Uterus (tissue), 4 donors: ENCODE results near the gene SLIT3. TPM values are rescaled to one million over a fixed set of nuclear protein-coding genes. Genes with fewer than 3 reads are reported as not detected.

Experiments used
- DNase-seq, 2 donors: peaks; one replicate each; pipeline ENCODE4 v3.0.0-alpha.2; 2019 to 2020
- H3K27ac ChIP-seq, 2 donors: fragments of 200-600 bp; sonication (generic); 1 replicate in 1 of 2; 2 replicates in 1 of 2; pipeline ENCODE4 v1.5.1; 2016 to 2018
- H3K27me3 ChIP-seq, 2 donors: fragments of 200-600 bp; sonication (generic); one replicate each; pipeline ENCODE4 v1.5.1; 2018 to 2019; ENCODE audit warnings: control low read depth in 1 of 2
- H3K36me3 ChIP-seq, 2 donors: fragments of 200-600 bp; sonication (generic); one replicate each; pipeline ENCODE4 v1.5.1; 2019; ENCODE audit warnings: control low read depth in 1 of 2
- H3K4me1 ChIP-seq, 2 donors: fragments of 200-600 bp; sonication (generic); one replicate each; pipeline ENCODE4 v1.5.1; 2018 to 2019; ENCODE audit warnings: control low read depth in 1 of 2
- H3K4me3 ChIP-seq, 2 donors: fragments of 200-600 bp; sonication (generic); 1 replicate in 1 of 2; 2 replicates in 1 of 2; pipeline ENCODE4 v1.5.1; 2018 to 2019; ENCODE audit warnings: mild to moderate bottlenecking in 1 of 2
- H3K9me3 ChIP-seq, 2 donors: fragments of 200-600 bp; sonication (generic); one replicate each; pipeline ENCODE4 v1.5.1; 2019; ENCODE audit warnings: control low read depth in 1 of 2
- CTCF ChIP-seq, 4 experiments: fragments of 200-600 bp in 2 of 4; fragments of 450-650 bp in 2 of 4; sonication (generic) in 2 of 4; IDR thresholded peaks; one replicate each; pipeline ENCODE4 v1.5.1; 2016 to 2019; ENCODE audit warnings: antibody characterized with exemption in 4 of 4, mild to moderate bottlenecking in 2 of 4, moderate library complexity in 1 of 4
- POLR2A ChIP-seq, 2 donors: fragments of 450-650 bp; IDR thresholded peaks; one replicate each; pipeline ENCODE4 v1.6.1; 2016; ENCODE audit warnings: antibody characterized with exemption in 2 of 2, mild to moderate bottlenecking in 1 of 2, moderate library complexity in 1 of 2
- intact Hi-C: fragments of 100-400 bp; cut with DNase I; formaldehyde crosslinking; loops from one replicate; pipeline ENCODE4 v1.15.1; 2023; ENCODE audit warnings: low total_unique reads
- total RNA-seq, 4 donors: library from RNA; depleted of rRNA in 3 of 4; stranded (reverse); fragments of >200 nt in 3 of 4; gene quantifications; one replicate each; pipeline versions ENCODE4 v1.1.0 to v1.2.4, GENCODE V29; 2014 to 2023
- donor health status: DM: yes; HTN: yes; CAD: no.

The SLIT3 gene
- total RNA-seq, 4 donors from 2014 or later = 9.4 to 62.2 (median 28.1) TPM

DNA sequence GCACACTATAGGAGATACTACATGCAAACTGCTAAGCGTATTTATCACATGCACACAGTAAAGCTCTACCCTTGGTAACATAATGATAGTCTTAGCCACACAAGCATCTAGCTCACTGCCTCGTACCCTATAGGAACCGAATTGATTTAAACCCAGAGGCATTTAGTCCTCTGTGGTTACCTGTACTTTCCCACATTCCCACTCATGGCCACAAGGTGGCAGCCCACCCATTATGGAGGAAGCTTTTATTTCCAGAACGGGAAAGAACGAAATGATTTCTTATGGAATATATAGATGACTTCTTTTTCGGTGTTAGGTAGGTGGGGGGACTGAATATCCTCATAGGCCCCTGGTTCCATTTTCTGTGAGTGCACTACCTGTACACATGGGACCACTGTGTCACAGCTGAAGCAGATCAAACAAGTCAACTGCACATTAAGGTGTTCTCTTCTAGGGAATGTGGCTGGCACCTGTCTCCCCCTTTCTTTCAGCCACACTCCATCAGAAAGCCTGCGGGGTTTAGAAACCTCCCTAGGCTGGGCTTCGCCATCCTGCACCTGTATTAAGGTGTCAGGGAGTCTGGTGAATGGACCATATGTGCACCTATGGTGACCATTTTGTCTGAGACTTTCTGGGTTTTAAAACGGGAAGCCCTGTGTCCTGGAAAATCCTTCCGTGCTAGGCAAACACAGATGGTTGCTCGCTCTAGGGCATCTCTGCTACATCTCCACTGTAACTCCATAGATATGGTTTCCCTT lies 313.2 kb downstream of the SLIT3 start:
- Histone ChIP-seq H3K4me1 (no peaks in the 10 kb centered on the region), H3K27me3 (no peaks in the 10 kb centered on the region), H3K27ac (no peak overlapping the region), H3K9me3 (no peaks in the 10 kb centered on the region), H3K36me3 (no peaks in the 10 kb centered on the region), H3K4me3 (no peak overlapping the region)
- TF ChIP-seq CTCF (IDR thresholded peaks at IDR 0.05) = peak; percentile 81 to 92 (median 87)
- TF ChIP-seq POLR2A (IDR thresholded peaks at IDR 0.05) = no peak
- peak; percentile 74 to 77 for DNase-seq
- intact Hi-C loops = no loop called here

GRCh38 chr5:168985454-168985853 lies 315.5 kb downstream of the SLIT3 start:
- Histone ChIP-seq H3K27me3 (no peaks in the 10 kb centered on the region), H3K9me3 (no peaks in the 10 kb centered on the region), H3K27ac (no peak overlapping the region), H3K4me3 (no peak overlapping the region), H3K36me3 (no peaks in the 10 kb centered on the region), H3K4me1 (no peaks in the 10 kb centered on the region)
- TF ChIP-seq CTCF (IDR thresholded peaks at IDR 0.05) (no peak), POLR2A (IDR thresholded peaks at IDR 0.05) (no peak)
- intact Hi-C loops = no loop called here
- DNase-seq = no peak

DNA sequence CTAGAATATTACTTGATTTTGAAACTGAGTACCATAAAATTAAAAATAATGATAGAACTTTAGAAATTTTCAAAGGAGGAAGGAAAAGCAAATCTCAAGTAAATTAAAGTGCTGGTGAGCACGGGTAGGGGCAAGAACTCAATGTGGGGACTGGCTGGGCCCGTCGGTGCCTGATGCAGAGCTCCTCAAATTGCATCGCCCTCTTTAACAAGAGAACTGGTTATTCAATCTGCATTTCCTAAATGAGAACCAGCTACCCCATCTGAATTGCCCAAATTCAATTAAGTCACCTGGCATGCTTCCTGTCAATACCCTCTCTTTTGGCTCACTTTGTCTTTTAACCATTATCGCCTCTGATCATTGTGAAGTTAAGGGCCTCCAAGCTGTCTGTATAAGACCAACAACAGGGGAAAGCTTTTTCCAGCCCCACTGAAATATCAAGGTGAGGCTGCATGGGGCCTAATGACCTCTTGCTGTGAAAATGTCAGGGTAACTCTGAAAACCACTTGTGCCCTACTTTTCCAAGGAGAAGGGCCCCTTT lies 316.7 kb downstream of the SLIT3 start:
- H3K4me3 ChIP-seq = no peak overlapping the region
- TF ChIP-seq CTCF (IDR thresholded peaks at IDR 0.05) (no peak), POLR2A (IDR thresholded peaks at IDR 0.05) (no peak)
- no peaks in the 10 kb centered on the region for H3K9me3 ChIP-seq
- intact Hi-C loops = no loop called here
- H3K36me3 ChIP-seq = no peaks in the 10 kb centered on the region
- DNase-seq = no peak
- H3K27ac ChIP-seq = no peak overlapping the region
- H3K4me1 ChIP-seq = no peaks in the 10 kb centered on the region
- H3K27me3 ChIP-seq = no peaks in the 10 kb centered on the region

GRCh38 chr5:168979135-168979534 lies 321.8 kb downstream of the SLIT3 start:
- TF ChIP-seq POLR2A (IDR thresholded peaks at IDR 0.05) = no peak
- TF ChIP-seq CTCF (IDR thresholded peaks at IDR 0.05) = no peak
- H3K36me3 ChIP-seq = no peaks in the 10 kb centered on the region
- H3K4me3 ChIP-seq = no peak overlapping the region
- H3K9me3 ChIP-seq = no peaks in the 10 kb centered on the region
- intact Hi-C loops = no loop called here
- H3K27ac ChIP-seq = no peak overlapping the region
- DNase-seq = no peak
- no peaks in the 10 kb centered on the region for H3K27me3 ChIP-seq
- H3K4me1 ChIP-seq = no peaks in the 10 kb centered on the region

DNA sequence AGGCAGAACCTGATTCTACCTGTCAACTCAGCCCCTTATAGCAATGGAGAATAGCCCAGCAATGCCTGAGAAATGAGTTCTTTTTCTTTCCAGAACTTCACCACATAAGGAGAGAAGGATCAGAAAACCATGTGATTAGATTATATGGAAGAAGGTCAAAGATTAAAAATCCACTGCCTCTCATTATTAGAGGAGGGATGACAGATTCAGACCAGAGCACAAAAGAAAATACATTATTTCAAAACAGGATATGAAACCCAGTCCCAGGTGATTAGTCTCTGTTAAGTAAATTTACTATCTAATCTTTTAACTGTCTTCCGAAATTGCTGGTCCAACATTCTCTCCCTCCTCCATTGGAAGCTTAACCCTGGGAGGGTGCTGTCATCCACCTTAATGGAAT lies 322.4 kb downstream of the SLIT3 start:
- intact Hi-C loops = no loop called here
- H3K4me1 ChIP-seq = no peaks in the 10 kb centered on the region
- H3K27ac ChIP-seq = no peak overlapping the region
- H3K27me3 ChIP-seq = no peaks in the 10 kb centered on the region
- H3K4me3 ChIP-seq = no peak overlapping the region
- no peaks in the 10 kb centered on the region for H3K9me3 ChIP-seq
- DNase-seq = no peak
- H3K36me3 ChIP-seq = no peaks in the 10 kb centered on the region
- no peak for TF ChIP-seq CTCF (IDR thresholded peaks at IDR 0.05)
- TF ChIP-seq POLR2A (IDR thresholded peaks at IDR 0.05) = no peak
